Activated naive CD4-positive, alpha-beta T cell treated with anti-CD3 and anti-CD28 coated beads, Interleukin-2, amount 50 U/mL, for 24 hours (primary cell): ENCODE data around the gene SLITRK2.

Experiments
- H3K27ac Mint-ChIP-seq: one replicate; pipeline ENCODE4 v1.8.0; 2021; ENCODE audit warnings: mild to moderate bottlenecking, mixed read lengths
- H3K27me3 Mint-ChIP-seq: one replicate; pipeline ENCODE4 v1.8.0; 2021; ENCODE audit warnings: mixed read lengths
- H3K36me3 Mint-ChIP-seq: one replicate; pipeline ENCODE4 v1.8.0; 2021; ENCODE audit warnings: mixed read lengths
- H3K4me1 Mint-ChIP-seq: one replicate; pipeline ENCODE4 v1.8.0; 2021; ENCODE audit warnings: mixed read lengths
- H3K4me3 Mint-ChIP-seq: one replicate; pipeline ENCODE4 v1.8.0; 2021; ENCODE audit warnings: mild to moderate bottlenecking, mixed read lengths
- H3K9me3 Mint-ChIP-seq: one replicate; pipeline ENCODE4 v1.8.0; 2021; ENCODE audit warnings: mixed read lengths

The SLITRK2 gene

GRCh38 chrX:145840531-145840930 lies 22.9 kb downstream of the SLITRK2 start:
- H3K4me3 Mint-ChIP-seq = no peak overlapping the region
- no peaks in the 10 kb centered on the region for H3K27me3 Mint-ChIP-seq
- no peaks in the 10 kb centered on the region for H3K9me3 Mint-ChIP-seq
- H3K36me3 Mint-ChIP-seq = no peaks in the 10 kb centered on the region
- no peaks in the 10 kb centered on the region for H3K4me1 Mint-ChIP-seq
- H3K27ac Mint-ChIP-seq = no peak overlapping the region

GRCh38 chrX:145843146-145843904 lies 25.7 kb downstream of the SLITRK2 start:
- no peaks in the 10 kb centered on the region for H3K9me3 Mint-ChIP-seq
- no peak overlapping the region for H3K4me3 Mint-ChIP-seq
- no peaks in the 10 kb centered on the region for H3K4me1 Mint-ChIP-seq
- no peak overlapping the region for H3K27ac Mint-ChIP-seq
- no peaks in the 10 kb centered on the region for H3K36me3 Mint-ChIP-seq
- H3K27me3 Mint-ChIP-seq = no peaks in the 10 kb centered on the region

GRCh38 chrX:145844886-145845285 lies 27.3 kb downstream of the SLITRK2 start:
- no peaks in the 10 kb centered on the region for H3K36me3 Mint-ChIP-seq
- no peaks in the 10 kb centered on the region for H3K27me3 Mint-ChIP-seq
- H3K4me3 Mint-ChIP-seq = no peak overlapping the region
- H3K27ac Mint-ChIP-seq = no peak overlapping the region
- H3K9me3 Mint-ChIP-seq = no peaks in the 10 kb centered on the region
- no peaks in the 10 kb centered on the region for H3K4me1 Mint-ChIP-seq

GRCh38 chrX:145848448-145848847 lies 30.8 kb downstream of the SLITRK2 start:
- H3K4me1 Mint-ChIP-seq = no peaks in the 10 kb centered on the region
- no peak overlapping the region for H3K27ac Mint-ChIP-seq
- no peaks in the 10 kb centered on the region for H3K36me3 Mint-ChIP-seq
- no peaks in the 10 kb centered on the region for H3K27me3 Mint-ChIP-seq
- H3K9me3 Mint-ChIP-seq = no peaks in the 10 kb centered on the region
- H3K4me3 Mint-ChIP-seq = no peak overlapping the region

DNA sequence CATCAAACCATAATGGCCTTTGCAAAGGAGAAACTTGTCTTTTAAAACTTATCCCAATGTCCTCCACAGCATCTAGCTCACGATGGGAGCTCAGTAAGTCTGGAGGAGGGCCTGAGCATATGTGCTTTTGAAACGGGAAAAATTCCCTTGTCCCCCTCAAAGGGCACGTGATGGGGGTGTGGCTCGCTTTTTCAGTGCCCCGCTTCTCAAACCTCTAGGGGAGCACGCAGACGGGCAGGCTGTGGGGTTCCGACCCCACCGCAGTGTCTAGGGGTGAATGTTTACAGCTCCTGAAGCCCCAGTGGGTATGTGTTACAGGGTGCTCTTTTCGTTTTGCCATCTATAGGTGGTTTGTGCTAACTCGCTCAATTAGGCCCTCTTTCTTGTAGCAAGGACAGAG lies 31.2 kb downstream of the SLITRK2 start:
- H3K27ac Mint-ChIP-seq = no peak overlapping the region
- no peaks in the 10 kb centered on the region for H3K27me3 Mint-ChIP-seq
- no peaks in the 10 kb centered on the region for H3K9me3 Mint-ChIP-seq
- no peak overlapping the region for H3K4me3 Mint-ChIP-seq
- no peaks in the 10 kb centered on the region for H3K36me3 Mint-ChIP-seq
- H3K4me1 Mint-ChIP-seq = no peaks in the 10 kb centered on the region

DNA sequence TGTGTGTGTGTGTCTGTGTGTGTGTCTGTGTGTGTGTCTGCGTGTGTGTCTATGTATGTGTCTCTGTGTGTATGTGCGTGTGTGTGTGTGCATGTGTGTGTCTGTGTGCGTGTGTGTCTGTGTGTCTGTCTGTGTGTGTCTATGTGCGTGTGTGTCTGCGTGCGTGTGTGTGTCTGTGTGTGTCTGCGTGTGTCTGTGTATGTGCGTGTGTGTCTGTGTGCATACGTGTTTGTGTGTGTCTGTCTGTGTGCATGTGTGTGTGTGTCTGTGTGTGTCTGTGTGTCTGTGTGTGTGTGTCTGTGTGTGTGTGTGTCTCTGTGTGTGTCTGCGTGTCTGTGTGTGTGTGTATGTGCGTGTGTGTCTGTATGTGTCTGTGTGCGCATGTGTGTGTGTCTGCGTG lies 35.6 kb downstream of the SLITRK2 start:
- H3K4me1 Mint-ChIP-seq = no peaks in the 10 kb centered on the region
- no peaks in the 10 kb centered on the region for H3K27me3 Mint-ChIP-seq
- H3K27ac Mint-ChIP-seq = no peak overlapping the region
- H3K4me3 Mint-ChIP-seq = no peak overlapping the region
- no peaks in the 10 kb centered on the region for H3K9me3 Mint-ChIP-seq
- H3K36me3 Mint-ChIP-seq = no peaks in the 10 kb centered on the region

DNA sequence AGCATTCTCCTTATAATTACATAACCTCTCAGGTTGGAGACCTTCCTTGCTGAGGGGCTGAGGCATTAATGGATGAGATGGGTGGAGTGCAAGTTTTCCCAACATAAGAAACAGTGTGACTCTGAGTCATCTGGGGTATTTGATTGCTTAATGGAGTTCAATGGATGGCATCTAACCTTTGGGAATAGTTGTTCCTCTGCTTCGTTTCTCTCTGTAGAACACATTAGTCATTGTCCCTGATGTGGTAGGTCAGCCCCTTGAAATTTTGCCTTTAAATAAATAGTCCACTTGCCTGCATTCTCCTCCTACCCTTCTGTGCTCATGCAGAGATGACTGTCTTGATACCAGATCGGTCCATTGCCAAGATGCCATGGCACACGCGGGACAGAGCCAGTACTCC lies 38.6 kb downstream of the SLITRK2 start:
- no peak overlapping the region for H3K27ac Mint-ChIP-seq
- H3K4me3 Mint-ChIP-seq = no peak overlapping the region
- no peaks in the 10 kb centered on the region for H3K27me3 Mint-ChIP-seq
- H3K4me1 Mint-ChIP-seq = no peaks in the 10 kb centered on the region
- no peaks in the 10 kb centered on the region for H3K36me3 Mint-ChIP-seq
- no peaks in the 10 kb centered on the region for H3K9me3 Mint-ChIP-seq

- no peak overlapping the region for H3K27ac Mint-ChIP-seq
- H3K4me3 Mint-ChIP-seq = no peak overlapping the region
- H3K9me3 Mint-ChIP-seq = peaks cover 4% of the 10 kb centered on the region
- no peaks in the 10 kb centered on the region for H3K27me3 Mint-ChIP-seq
- no peaks in the 10 kb centered on the region for H3K36me3 Mint-ChIP-seq
- H3K4me1 Mint-ChIP-seq = no peaks in the 10 kb centered on the region
Observed at GRCh38 chrX:145861818-145862217, 44.2 kb downstream of the SLITRK2 start.

DNA sequence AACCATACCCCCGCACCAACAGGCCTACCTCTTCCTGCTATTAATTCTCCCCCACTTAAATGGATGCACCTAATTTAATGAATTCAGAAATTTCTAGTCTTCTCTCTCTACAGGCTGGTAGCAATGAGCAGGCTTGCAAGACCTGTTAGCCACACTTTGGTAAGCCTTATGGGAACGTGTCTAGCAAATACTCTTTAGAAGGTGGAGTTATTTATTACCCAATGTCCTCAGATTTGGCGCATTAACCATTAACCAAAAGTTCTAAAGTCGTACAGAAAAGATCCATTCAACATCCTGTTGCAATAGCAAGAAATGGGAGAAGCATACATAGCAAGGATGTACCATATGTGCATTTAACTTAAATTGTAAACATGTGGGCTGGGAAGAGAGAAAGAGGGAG lies 47.5 kb downstream of the SLITRK2 start:
- Mint-ChIP-seq H3K4me1 (no peaks in the 10 kb centered on the region), H3K27ac (no peak overlapping the region), H3K36me3 (no peaks in the 10 kb centered on the region), H3K4me3 (no peak overlapping the region), H3K9me3 (peaks cover 4% of the 10 kb centered on the region), H3K27me3 (no peaks in the 10 kb centered on the region)
